Glomerular visceral epithelial cell (primary cell): ENCODE data around the gene CTBP2.

Experiments used
- DNase-seq: peaks from one replicate; pipeline ENCODE4 v3.0.0-alpha.2; 2016; ENCODE audit errors: extremely low spot score

Gene CTBP2

DNA sequence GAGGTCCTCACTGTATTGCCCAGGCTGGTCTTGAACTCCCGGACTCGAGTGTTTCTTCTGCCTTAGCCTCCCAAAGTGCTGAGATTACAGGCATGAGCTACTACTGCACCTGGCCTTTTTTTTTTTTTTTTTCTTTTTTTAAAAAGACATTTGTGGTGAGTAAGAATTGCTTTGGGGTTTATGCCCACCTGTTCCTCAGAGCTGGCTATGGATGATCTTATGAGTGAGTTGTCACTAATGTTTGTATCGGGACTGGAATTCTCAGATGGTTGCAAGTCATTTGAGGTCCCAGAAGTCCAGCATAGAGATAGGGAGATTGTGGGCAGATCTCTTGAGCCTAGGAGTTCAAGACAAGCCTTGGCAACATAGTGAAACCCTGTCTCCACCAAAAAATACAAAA is 183.2 kb downstream of the CTBP2 start:
- DNase-seq = no peak

DNA sequence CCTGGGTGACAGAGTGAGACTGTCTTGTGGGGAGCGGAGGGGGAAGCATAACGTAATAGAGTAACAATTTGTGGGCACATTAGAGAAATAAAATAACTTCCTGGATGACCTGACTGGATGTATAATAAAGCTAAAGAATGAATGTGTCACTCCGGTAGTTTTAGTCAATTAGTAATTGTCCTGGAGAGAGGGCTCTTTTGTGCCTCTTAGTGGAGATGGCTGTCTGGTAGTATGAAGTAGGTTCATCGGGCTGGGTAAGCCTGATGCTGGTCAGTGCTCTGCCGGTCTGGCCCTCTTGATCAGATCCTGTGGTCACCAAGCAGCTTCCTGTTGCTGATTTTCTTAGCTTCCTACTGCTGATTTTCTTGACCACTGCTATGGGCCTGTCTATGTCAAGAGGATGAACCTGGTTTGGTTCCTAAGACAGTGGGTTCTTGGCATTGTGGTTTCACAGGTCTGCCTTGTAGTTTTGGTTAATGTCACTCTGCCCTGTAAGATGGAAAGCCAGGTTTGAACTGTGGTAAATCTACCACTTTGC is 184.3 kb downstream of the CTBP2 start:
- peak; percentile 90 for DNase-seq

DNA sequence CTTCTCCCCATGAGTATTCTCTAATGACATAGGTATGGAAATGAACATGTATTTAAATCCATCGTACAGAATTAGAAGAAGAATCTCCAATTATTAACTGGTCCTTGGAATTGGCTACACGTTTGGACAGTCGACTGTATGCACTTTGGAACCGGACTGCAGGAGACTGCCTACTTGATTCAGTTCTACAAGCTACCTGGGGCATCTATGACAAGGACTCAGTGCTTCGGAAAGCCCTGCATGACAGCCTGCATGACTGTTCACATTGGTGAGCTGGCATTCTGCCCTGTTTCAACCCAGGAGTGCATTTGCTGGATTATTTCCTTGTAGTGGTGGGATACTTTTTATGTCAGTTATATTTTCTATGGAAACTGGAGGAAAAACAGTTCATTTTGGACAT is 186.2 kb downstream of the CTBP2 start:
- DNase-seq = peak; percentile 63

DNA sequence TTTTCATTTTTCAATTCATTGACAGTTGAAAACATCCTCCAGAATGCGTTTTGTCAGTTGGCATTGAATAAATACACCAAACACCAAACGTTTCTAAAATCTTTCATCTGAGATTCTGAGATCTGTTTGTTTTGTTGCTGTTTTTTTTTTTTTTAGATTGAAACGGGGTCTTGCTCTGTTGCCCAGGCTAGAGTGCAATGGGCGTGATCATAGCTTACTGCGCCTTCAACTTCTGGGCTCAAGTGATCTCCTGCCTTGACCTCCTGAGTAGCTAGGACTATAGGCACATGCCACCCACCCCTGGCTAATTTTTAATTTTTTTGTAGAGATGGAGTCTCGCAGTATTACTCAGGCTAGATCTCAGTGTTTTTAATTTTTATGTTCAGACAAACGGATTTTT is 187.7 kb downstream of the CTBP2 start:
- DNase-seq = no peak

DNA sequence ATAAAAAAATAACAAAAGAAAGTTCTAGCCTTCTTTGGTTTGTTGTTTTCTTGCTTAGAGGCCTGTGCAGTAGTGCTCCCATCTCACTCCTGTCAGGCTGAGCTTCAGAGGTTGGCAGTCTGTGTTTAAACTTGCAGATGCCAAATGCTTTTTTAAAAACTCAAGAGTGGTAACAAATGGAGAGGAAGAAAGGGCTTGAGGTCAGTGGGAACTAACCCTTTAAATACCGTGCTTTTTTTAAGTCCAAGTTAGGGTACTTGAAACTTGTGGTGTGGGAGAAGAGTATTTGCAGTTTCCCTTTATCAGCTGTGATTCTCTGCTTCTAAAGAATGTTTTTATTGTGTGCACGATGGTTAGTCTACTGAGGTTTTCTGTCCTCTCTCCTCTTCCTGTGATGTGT is 189.1 kb downstream of the CTBP2 start:
- no peak for DNase-seq

DNA sequence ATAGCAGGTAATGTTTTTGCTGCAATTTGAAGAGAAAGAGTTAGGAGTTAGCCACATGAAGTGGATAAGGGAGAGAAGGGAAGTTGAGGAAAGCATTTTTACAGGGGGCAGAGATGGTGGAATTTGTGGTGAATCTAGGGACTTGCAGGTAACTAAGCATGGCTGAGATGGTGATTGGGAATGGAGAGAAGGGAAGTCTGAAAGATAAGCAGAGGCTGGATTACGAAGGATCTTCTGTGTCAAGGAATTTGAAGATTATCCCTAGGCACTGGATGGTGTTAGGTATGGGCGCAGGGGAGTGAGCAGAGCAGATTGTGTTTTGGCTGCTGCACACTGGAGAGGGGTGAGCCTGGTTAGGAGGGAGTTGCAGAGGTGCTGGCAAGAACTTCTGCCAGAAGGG is 193.1 kb downstream of the CTBP2 start:
- no peak for DNase-seq

DNA sequence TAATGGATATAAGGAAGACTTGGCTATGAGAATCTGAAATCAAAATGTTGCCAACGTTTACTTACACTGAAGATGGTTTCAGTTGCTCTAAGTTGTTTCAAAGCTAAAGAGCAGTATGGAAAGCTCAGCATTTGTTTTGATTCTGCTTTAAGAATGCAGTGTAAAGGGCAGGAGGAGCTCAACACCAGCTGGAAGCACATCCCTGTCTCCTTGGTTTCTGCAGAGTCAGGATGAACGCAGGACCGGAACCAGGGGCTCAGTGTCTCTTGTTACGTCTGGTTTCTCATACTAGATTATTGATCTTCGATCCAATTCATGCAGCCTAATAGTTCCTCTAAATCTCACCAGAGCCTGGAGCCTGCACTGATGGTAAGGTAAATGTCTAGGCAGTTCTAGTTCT is 194.4 kb downstream of the CTBP2 start:
- DNase-seq = no peak

DNA sequence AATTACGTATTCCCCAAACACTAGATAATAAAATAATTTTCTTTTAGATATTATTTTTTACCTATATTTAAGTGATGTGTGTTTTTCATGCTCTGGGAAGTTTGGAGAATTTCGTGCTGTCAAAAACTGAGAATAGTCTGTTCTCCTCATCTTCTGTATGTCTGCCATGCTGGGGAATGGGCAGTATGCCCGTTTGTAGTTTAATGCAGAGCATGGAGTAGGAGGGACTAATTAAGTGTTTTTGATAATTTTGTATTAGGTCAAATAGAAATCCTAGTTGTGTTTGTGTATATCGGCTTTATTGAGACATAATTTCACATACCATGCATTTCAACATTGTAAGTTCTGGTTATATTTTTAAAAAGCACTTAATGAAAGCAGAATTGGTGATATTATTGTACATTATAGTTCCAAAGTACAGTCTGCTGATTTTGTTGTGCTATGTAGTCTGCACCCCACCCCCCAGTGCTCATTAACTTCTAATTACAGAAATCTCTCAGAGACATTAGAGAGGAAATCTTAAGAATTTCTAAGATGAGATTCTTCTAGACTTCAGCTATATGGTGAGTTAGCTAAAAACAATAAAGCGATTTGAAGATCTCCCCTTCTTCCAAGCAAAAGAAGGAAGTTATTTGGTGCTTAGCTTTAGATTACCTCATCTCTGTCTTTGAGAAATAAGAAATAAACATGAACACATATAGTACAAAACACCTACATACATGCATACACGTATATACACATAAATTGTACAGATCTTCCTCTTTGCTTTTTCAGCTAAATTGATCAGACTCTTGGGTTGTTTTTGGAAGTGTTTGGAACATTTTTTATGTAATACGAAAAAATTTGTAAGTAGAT is 196.3 kb downstream of the CTBP2 start:
- DNase-seq = no peak

DNA sequence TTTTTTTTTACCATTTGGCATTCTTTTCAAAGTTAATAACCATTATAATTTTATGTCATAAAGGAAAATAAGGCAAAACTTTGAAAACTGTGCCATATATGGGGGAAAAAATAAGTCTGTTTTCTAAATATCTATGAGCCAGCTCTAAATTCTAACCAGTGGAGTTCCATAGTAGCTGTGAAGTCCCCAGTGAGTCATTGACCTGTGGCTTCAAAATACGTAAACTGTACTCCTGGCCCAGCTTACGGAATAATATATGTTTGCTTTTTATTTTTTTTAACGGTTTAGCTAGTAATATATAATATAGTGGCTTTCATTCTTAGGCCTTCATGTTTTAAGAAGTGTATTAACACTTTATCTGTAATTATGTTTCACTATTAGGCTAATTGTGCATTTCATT is 197.9 kb downstream of the CTBP2 start:
- DNase-seq = no peak

DNA sequence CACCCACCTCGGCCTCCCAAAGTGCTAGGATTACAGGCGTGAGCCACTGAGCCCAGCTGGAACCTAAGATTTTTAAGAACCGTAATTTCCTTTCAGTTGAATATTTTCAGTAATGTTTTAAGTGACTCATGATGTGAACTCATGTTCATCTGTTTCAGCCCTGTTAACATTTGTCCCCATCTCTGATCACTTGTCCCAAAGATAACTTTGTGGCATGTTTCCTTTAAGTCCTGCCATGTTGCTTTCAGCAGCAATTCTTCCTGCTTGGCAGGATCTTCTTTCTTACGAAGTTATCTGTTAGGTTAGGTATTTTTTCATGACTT is 199.2 kb downstream of the CTBP2 start:
- DNase-seq = no peak

DNA sequence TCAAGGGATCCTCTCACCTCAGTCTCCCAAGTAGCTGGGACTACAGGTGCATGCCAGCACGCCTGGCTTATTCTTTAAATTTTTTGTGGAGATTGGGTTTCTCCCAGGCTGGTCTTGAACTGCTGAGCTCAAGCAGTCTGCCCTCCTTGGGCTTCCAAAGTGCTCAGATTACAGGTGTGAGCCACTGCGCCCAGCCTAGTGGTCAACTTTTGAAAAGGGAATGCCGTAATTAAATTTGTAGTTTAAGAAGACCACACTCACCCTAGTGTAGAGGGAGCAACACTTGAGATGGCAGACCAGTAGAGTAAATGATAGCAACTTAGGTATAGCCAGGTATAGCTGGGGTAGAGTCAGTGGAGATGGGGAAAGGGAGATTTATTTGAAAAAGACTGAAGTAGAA is 200.8 kb downstream of the CTBP2 start:
- no peak for DNase-seq

DNA sequence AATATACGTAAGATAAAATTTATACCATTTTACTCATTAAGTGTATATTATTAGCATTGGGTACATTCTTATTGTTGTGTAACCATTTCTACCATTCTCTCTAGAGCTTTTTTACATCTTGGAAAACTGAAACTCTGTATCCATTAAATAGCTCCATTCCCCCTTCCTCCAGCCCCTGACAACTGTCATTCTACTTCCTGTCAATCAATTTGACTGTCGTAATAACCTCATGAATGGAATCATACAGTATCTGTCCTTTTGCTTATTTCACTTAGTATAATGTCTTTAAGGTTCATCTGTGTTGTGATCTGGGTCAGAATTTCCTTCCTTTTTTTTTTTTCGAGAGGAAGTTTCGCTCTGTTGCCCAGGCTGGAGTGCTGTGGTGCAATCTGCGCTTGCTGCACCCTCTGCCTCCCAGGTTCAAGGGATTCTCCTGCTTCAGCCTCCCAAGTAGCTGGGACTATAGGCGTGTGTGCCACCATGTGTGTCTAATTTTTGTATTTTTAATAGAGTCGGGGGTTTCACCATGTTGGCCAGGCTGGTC is 202.9 kb downstream of the CTBP2 start:
- DNase-seq = no peak

DNA sequence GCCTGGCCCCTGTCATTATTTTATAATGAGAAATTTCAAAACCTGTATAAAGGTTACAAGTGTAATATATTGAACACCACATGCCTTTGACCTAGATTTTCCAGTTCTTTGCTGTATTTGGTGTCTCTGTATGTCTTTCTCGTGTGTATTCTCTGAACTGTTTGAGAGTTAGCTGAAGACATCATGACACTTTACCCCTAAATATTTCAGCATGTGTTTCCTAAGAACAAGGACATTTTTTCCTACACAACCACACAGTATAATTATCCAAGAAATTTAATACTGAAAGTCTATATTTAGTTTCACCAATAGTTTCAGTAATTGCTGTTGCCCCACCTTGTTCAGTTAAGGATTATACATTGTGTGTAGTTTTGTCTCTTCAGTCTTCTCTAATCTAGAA is 203.6 kb downstream of the CTBP2 start:
- DNase-seq = no peak

DNA sequence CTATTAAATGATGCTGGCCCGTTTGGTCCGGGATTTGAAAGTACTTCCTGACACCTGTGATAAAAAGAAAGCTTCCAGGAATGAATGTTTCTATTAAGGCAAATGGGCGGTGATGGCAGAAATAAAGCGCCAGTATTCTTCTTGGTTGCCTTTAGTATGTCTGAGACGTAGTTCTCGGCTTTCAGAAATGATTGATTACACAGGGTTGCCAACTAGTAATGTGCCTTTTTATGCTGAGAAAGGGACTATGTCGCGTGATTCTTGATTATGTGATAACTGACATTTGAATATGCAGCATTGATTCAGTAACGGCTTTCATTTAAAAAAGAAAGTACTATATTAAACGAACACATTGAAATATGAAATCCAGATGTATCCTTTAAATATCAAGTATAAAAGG is 204.5 kb downstream of the CTBP2 start:
- no peak for DNase-seq

DNA sequence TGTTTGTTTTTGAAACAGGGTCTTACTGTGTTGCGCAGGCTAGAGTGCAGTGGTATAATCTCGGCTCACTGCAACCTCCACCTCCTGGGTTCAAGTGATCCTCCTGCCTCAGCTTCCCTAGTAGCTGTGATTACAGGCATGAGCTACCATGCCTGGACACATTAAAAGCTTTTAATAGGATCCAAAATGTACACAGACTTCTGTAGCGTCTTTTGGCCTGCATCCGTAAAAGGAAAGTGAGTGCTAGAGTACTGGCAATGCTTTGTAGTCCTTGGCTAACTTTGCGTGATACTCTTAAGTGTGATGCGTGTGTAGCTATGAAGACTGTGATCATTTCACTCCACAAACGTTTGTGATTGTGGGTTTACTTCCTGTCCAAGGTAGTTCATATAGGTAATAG is 205.1 kb downstream of the CTBP2 start:
- no peak for DNase-seq

DNA sequence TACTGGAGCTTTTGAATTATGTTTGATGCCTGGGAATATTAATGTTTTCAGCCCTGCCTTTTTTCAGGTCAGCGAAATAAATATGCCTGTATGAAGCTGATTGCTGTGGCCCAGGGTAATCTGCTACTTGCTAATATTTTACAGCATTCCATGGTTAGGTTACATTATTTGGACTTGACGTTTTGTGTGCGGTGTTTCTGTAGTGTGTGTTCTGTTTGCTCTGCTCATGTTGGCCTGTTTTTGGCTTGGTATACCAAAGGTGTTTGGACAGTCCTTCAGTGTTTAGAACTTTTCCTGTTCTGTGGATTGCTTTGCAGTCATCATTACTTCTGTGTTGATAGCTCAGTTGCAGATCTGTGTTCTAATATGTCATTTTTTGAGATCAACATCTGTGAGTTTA is 206.9 kb downstream of the CTBP2 start:
- DNase-seq = no peak

DNA sequence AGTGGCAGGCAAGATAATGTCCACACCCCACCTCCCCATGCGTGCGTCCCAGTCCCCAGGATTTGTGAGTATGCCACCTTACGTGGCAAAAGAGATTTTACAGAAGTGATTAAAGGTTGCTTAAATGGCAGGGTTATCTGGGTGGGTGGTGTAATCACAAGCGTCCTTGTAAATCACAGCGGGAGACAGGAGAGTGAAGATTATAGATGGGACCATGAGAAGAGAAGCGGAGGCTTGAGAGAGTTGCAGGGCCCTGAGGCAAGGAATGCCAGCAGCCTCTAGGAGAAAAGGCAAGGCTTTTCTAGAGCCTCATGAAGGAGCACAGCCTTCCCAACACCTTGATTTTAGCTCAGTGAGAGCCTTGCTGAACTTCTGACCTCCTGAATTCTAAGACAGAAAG is 208.2 kb downstream of the CTBP2 start:
- DNase-seq = no peak

DNA sequence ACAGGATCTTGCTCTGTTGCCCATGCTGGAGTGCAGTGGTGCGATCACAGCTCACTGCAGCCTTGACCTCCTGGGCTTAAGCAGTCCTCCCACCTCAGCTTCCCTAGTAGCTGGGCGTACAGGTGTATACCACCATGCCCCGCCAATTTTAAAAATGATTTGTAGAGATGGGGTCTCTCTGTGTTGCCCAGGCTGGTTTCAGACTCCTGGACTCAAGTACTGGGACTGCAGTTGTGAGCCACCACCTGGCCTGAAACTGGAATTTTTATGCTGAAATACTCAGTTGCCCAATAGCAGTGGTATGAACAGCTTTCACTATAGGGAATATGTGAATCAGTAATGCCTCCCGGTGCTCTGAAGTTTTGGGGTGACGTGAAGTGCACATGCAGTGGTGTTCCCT is 210.8 kb downstream of the CTBP2 start:
- no peak for DNase-seq

DNA sequence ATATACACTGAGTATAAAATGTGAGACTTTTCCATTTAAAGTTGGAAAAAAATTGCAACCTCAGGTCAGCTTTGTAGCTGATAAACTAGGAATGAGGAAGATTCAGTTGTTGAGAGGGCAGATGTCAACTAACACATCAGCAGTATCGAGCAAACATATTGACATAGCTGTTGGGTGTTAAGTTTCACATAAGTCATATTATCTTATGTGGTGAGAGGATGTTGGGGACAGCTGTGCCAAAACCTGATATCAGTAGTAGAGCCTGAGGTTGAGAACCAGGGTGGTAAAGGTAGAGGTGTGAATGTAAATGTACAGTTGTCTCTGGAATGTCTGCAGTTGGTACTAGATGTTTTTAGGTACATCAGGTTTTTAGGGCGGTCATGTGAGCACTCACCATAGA is 213.4 kb downstream of the CTBP2 start:
- no peak for DNase-seq

DNA sequence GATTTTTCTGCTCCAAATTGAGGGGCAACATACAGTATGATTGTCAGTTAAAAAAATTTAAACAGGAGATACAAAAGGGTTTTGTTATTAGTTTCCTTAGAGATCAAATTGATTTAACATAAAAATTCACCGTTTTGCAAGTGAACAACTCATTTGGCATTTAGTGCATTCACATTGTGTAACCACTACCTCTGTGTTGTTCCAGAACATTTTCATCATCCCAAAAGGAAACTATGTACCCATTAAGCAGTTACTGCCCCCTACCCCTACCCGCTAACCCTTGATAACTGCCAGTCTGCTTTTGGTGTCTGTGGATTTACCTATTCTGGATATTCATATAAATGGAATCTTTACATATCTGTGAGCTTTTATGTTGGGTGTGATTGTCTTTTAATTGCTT is 215.4 kb downstream of the CTBP2 start:
- no peak for DNase-seq

DNA sequence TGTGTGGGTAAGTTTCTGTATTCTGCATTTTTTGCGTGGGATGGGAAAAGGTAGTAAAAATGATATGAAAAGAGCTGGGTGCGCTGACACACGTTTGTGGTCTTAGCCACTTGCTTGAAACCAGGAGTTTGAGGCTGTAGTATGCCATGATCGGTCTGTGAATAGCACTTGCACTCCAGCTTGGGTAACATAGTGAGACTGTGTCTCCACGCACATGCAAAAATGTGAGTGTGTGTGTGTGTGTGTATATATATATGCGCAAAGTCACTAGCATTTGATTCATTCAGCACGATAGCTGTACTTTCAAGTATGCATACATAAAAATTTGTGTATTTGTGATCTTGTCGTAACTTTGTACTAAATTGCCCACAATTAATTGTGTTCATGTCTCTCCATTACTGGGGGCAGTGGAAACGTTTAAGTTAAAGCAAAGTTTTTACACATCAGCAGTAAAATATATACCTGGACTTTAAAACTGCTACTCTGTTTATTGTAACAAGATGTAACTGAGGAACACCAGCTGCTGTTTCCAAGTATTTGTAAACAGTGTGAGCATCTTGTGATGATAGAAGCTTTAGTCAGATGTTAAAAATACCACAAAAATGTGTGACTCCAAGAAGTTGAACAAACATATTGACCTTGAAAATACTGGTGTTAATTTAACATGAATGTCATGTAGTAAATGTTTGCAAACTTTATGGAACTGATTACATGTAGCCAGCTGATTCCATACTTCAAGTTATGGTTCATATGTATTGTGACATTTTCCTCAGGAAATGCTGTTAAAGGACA is 216.9 kb downstream of the CTBP2 start:
- no peak for DNase-seq

DNA sequence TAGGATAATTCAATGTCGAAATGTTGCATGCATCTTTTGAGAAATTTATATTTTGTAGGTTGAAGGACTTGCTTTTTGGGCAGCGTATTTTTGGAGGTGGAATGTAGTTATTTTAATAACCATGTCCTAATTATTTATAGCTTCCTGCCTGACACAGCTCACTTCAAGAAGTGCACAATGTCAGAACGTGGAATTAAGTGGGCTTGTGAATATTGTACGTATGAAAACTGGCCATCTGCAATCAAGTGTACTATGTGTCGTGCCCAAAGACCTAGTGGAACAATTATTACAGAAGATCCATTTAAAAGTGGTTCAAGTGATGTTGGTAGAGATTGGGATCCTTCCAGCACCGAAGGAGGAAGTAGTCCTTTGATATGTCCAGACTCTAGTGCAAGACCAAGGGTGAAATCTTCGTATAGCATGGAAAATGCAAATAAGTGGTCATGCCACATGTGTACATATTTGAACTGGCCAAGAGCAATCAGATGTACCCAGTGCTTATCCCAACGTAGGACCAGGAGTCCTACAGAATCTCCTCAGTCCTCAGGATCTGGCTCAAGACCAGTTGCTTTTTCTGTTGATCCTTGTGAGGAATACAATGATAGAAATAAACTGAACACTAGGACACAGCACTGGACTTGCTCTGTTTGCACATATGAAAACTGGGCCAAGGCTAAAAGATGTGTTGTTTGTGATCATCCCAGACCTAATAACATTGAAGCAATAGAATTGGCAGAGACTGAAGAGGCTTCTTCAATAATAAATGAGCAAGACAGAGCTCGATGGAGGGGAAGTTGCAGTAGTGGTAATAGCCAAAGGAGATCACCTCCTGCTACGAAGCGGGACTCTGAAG is 217.8 kb downstream of the CTBP2 start:
- no peak for DNase-seq
